GM12873 (cell line): ENCODE measurements around the gene RPL10.

Source experiments
- TF ChIP-seq, protein P1 (sequence below): IDR thresholded peaks from 2 replicates; pipeline ENCODE4 v1.5.1; 2012; ENCODE audit warnings: low read depth, mild to moderate bottlenecking, moderate library complexity, low read length, control low read depth; ENCODE audit not compliant: insufficient read depth; ENCODE audit errors: missing control alignments

Gene RPL10

DNA sequence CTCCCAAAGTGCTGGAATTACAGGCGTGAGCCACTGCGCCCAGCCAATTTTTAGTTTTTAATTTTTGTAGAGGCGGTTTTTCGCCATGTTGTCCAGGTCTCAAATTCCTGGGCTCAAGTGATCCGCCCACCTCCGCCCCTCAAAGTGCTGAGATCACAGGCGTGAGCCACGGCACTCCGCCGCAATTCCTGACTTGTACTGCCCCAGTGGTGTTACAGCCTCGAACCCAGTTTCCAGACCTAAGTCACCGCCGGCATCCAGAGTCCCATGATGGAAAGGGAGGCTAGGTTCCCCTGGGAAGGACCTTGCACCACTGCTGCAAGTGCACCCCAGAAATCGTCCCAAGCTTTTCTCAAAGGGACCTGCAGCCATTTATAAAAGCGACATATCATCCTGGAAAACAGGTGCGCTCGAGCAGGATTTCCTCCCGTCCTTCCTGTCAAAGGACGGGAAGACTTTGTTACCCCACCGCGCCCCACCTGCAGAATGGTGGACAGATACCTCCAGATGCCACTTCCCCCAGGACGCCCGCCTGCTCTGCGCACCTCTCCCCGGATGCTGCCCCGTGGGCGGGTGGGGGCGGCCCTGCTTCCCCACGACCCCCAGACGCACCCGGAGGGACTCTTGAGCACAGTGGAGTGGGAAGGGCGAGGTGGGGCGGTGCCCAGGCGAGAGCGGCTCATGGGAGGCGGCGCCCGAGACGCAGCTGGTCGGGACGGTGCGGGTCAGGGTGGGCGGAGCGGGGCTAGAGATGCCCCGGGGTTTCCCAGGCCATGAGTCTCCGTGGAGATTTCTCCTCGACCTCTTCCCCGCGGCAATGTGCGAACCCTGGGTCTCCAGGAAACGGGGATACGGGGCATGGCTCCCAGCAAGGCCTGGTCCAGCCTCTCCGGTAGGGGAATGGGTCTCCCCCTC, 947 bp upstream of the RPL10 start:
- TF ChIP-seq, protein P1, sequence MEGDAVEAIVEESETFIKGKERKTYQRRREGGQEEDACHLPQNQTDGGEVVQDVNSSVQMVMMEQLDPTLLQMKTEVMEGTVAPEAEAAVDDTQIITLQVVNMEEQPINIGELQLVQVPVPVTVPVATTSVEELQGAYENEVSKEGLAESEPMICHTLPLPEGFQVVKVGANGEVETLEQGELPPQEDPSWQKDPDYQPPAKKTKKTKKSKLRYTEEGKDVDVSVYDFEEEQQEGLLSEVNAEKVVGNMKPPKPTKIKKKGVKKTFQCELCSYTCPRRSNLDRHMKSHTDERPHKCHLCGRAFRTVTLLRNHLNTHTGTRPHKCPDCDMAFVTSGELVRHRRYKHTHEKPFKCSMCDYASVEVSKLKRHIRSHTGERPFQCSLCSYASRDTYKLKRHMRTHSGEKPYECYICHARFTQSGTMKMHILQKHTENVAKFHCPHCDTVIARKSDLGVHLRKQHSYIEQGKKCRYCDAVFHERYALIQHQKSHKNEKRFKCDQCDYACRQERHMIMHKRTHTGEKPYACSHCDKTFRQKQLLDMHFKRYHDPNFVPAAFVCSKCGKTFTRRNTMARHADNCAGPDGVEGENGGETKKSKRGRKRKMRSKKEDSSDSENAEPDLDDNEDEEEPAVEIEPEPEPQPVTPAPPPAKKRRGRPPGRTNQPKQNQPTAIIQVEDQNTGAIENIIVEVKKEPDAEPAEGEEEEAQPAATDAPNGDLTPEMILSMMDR: no peak

- TF ChIP-seq, protein P1: peak; percentile 72
Observed at GRCh38 chrX:154398668-154399526, 720 bp downstream of the RPL10 start.

DNA sequence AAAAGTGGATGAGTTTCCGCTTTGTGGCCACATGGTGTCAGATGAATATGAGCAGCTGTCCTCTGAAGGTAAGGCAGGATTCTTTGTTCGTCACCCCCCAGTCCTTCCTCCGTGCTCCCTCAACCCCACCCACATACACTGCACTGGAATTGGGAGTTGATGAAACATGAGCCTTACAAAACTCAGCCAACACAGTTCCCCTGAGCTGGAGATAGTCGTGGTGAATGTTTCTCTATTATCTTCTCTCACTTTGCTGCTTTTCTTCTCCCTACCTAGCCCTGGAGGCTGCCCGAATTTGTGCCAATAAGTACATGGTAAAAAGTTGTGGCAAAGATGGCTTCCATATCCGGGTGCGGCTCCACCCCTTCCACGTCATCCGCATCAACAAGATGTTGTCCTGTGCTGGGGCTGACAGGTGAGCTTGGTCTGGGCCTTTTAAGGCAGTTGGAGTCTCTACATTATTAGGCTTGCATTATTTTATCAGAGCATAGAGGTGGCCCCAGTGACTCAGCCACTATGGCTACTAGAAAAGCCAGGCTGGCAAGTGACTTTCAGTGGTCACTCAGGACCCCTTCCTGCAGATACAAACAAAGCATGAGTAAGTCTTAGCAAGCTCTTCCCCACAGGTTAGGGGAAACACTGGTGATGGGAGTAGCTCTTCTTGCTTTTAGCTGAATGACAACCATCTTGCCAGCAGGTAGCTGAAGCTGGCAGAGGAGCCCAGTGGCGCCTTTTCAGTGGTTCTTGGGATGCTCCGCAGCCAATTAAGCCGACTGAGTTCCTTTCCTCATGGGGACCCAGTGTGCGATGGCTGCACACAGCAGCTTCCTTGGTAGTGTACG, 1.6 kb downstream of the RPL10 start:
- TF ChIP-seq, protein P1: no peak

DNA sequence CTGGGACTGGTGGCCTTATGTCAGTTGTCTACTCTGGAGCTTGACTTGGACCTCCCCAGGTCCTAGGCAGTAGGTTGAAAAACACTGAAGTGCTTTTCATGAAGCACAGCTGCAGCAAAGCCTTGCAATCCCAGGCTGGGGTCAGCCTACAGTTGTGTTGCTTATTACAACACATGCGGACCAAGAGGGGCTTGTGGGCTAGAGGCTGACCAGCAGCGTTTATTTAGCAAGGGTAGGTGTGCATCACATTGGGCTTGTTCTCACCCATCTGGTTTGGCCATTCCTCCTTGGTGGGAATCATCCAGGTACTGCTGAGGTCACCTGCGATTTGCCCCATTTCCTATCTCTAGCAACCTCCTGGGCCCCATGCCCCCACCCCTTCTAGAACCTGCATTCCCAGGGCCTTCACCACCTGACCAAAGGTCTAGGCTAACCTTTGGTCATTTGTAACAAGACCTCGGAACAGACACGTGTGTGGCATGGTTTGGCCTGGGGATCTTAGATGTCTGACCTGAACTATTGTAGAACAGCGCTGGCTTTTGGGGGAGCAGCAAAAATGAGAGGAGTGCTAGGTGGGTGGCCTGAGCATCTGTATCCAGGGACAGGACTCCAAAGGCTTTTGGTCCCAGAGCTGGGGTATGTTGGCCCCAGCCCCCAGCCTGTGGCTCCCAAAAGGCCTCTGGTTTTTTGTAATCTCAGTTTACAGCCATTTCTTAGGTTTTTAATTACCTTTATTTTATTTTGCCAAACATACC, 3.0 kb downstream of the RPL10 start:
- TF ChIP-seq, protein P1: no peak

GRCh38 chrX:154401918-154402621, 3.9 kb downstream of the RPL10 start:
- TF ChIP-seq, protein P1: no peak

DNA sequence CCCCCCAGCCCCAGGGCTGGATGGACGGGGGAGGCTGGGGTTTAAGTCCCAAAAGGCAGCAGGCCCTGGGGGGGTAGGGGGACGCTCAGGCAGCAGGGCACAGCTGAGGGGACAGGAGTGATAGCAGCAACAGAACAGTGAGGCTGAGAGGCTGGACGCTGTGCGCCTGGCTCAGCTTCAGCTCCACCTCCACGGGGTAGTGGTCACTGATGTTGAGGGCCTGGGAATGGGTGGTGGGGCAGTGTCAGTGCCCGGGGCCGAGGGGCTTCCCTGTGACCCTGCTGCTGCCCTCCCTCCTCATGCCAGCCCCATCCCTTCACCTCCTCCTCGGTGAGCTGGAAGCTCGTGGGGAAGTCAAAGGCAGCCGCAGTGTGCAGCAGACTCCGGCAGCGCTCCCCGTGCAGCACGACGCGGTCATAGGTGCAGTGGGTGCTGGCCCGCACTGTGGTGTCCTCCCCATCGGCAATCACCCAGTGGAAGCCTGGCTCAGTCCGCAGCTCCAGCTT, 4.5 kb downstream of the RPL10 start:
- TF ChIP-seq, protein P1: no peak
